IMR-90 (cell line): Measurements from ENCODE around the gene INPP5F. TPM values are rescaled to one million over a fixed set of nuclear protein-coding genes. Genes with fewer than 3 reads are reported as not detected.
A peak's percentile ranks its signal among the peaks of the same experiment; 100 is the strongest.

ENCODE experiments used
- ATAC-seq: fragments of 200-7000 bp; cut with Tn5 transposase; 2 replicates; pipeline ENCODE4 v1.9.1; 2020; ENCODE audit warnings: low read depth, mild to moderate bottlenecking, moderate library complexity
- BruUV-seq: library from RNA; stranded (reverse); fragments of 400-500 nt; replicated peaks from 2 replicates; lab custom pipeline; 2021; lab: Mats Ljungman, UMichigan
- CTCF ChIA-PET: fragments of 300-600 bp; formaldehyde crosslinking; extraction: SDS; loops from one replicate; lab custom pipeline; 2021; ENCODE audit warnings: antibody characterized with exemption; lab: Yijun Ruan, JAX
- POLR2A ChIA-PET: fragments of 300-600 bp; sonication (Branson Sonifier 250); formaldehyde crosslinking; loops from one replicate; lab custom pipeline; 2022; ENCODE audit warnings: antibody characterized with exemption; ENCODE audit not compliant: unreplicated experiment; lab: Charles Lee
- DNase-seq: peaks from one replicate; pipeline ENCODE4 v3.0.0; 2013
- H2AFZ ChIP-seq: replicated peaks from 2 replicates; pipeline ENCODE3; 2013; ENCODE audit warnings: low read length, mild to moderate bottlenecking; ENCODE audit not compliant: poor library complexity
- H2AK5ac ChIP-seq: 2 replicates; pipeline ENCODE4 v1.6.1; 2013; ENCODE audit warnings: low read depth, low read length, inconsistent platforms
- H2AK9ac ChIP-seq: replicated peaks from 2 replicates; pipeline ENCODE3; 2013; ENCODE audit warnings: mild to moderate bottlenecking, low read depth, low read length, moderate library complexity; ENCODE audit not compliant: poor library complexity
- H2BK120ac ChIP-seq: 2 replicates; pipeline ENCODE4 v1.6.1; 2013; ENCODE audit warnings: low read depth, low read length, inconsistent platforms
- H2BK15ac ChIP-seq: 3 replicates; pipeline ENCODE4 v1.6.1; 2013; ENCODE audit warnings: low read depth, low read length, inconsistent platforms
- H2BK20ac ChIP-seq: 2 replicates; pipeline ENCODE4 v1.6.1; 2013; ENCODE audit warnings: low read depth, mild to moderate bottlenecking, inconsistent platforms, low read length, moderate library complexity
- H2BK5ac ChIP-seq: 2 replicates; pipeline ENCODE4 v1.6.1; 2013; ENCODE audit warnings: mild to moderate bottlenecking, low read depth, low read length, inconsistent platforms; ENCODE audit not compliant: poor library complexity, severe bottlenecking
- H3K14ac ChIP-seq: replicated peaks from 2 replicates; pipeline ENCODE4 v1.6.1; 2013; ENCODE audit warnings: low read depth, low read length, inconsistent platforms
- H3K18ac ChIP-seq: 2 replicates; pipeline ENCODE4 v1.6.1; 2013; ENCODE audit warnings: low read depth, low read length, control low read depth
- H3K23ac ChIP-seq: 2 replicates; pipeline ENCODE4 v1.6.1; 2013; ENCODE audit warnings: low read depth, low read length, inconsistent platforms
- H3K27ac ChIP-seq: 2 replicates; pipeline ENCODE4 v1.5.1; 2013; ENCODE audit warnings: mild to moderate bottlenecking, control low read depth, low read length; ENCODE audit not compliant: insufficient read depth
- H3K27me3 ChIP-seq: 2 replicates; pipeline ENCODE4 v1.6.1; 2013; ENCODE audit warnings: low read length; ENCODE audit not compliant: control insufficient read depth, insufficient read depth
- H3K36me3 ChIP-seq: 2 replicates; pipeline ENCODE4 v1.6.1; 2013; ENCODE audit warnings: low read length, mixed read lengths; ENCODE audit not compliant: control insufficient read depth, insufficient read depth
- H3K4ac ChIP-seq: 2 replicates; pipeline ENCODE4 v1.6.1; 2013; ENCODE audit warnings: low read depth, low read length, inconsistent platforms
- H3K4me1 ChIP-seq: 2 replicates; pipeline ENCODE4 v1.6.1; 2013; ENCODE audit warnings: low read length, mixed read lengths; ENCODE audit not compliant: control insufficient read depth, insufficient read depth
- H3K4me2 ChIP-seq: 2 replicates; pipeline ENCODE4 v1.6.1; 2013; ENCODE audit warnings: low read depth, mild to moderate bottlenecking, control low read depth, low read length, moderate library complexity
- H3K4me3 ChIP-seq: 2 replicates; pipeline ENCODE4 v1.5.1; 2013; ENCODE audit warnings: low read depth, mild to moderate bottlenecking, control low read depth, low read length, moderate library complexity; ENCODE audit not compliant: insufficient read depth
- H3K56ac ChIP-seq: 2 replicates; pipeline ENCODE4 v1.6.1; 2013; ENCODE audit warnings: low read length, inconsistent platforms; ENCODE audit not compliant: insufficient read depth; ENCODE audit errors: extremely low read depth
- H3K79me1 ChIP-seq, 2 experiments: 2 replicates each; pipeline ENCODE4 v1.6.1; 2013; ENCODE audit warnings: low read length in 2 of 2, inconsistent platforms in 1 of 2, low read depth in 1 of 2
- H3K9ac ChIP-seq: 2 replicates; pipeline ENCODE4 v1.6.1; 2013; ENCODE audit warnings: low read depth, low read length, control low read depth
- H3K9me1 ChIP-seq: 2 replicates; pipeline ENCODE4 v1.6.1; 2013; ENCODE audit warnings: low read length, inconsistent platforms; ENCODE audit not compliant: insufficient read depth
- H3K9me3 ChIP-seq: 2 replicates; pipeline ENCODE4 v1.6.1; 2013; ENCODE audit warnings: low read length; ENCODE audit not compliant: control insufficient read depth, insufficient read depth
- H4K20me1 ChIP-seq: 2 replicates; pipeline ENCODE4 v1.6.1; 2013; ENCODE audit warnings: low read length, inconsistent platforms; ENCODE audit not compliant: insufficient read depth
- H4K5ac ChIP-seq: 2 replicates; pipeline ENCODE4 v1.6.1; 2013; ENCODE audit warnings: mild to moderate bottlenecking, low read depth, low read length, control low read depth
- H4K8ac ChIP-seq, 2 experiments: 2 replicates each; pipeline ENCODE4 v1.6.1; 2013; ENCODE audit warnings: low read depth in 2 of 2, low read length in 2 of 2, control low read depth in 1 of 2, inconsistent platforms in 1 of 2
- H4K91ac ChIP-seq: 2 replicates; pipeline ENCODE4 v1.6.1; 2013; ENCODE audit warnings: low read depth, low read length, inconsistent platforms; ENCODE audit not compliant: insufficient read depth
- SMC3 ChIP-seq: fragments of 150-350 bp; IDR thresholded peaks from 2 replicates; pipeline ENCODE4 v1.6.1; 2016; ENCODE audit warnings: low read depth, mild to moderate bottlenecking, antibody characterized with exemption, low read length, moderate library complexity
- WGBS, 2 experiments: methylation state at CpG; one replicate each; pipeline versions ENCODE4 v1.1.5 to v1.1.7; 2013; ENCODE audit warnings: missing lambda C conversion rate in 2 of 2; ENCODE audit not compliant: insufficient read length in 1 of 2; ENCODE audit errors: extremely low coverage in 2 of 2; 5-methylcytosine and 5-hydroxymethylcytosine counted together
- dilution Hi-C: fragments of 300-500 bp; cut with HindIII; formaldehyde crosslinking; loops from one replicate; pipeline ENCODE4 v1.14.3; 2018; ENCODE audit warnings: low sequenced_read_pairs; ENCODE audit not compliant: unreplicated experiment
- in situ Hi-C: fragments of 300-500 bp; cut with MboI; formaldehyde crosslinking; loops from 3 replicates; pipeline ENCODE4 v1.14.3; 2019; ENCODE audit warnings: low sequenced_read_pairs, inconsistent platforms, mixed read lengths
- intact Hi-C: fragments of 100-400 bp; cut with micrococcal nuclease; formaldehyde crosslinking; loops from 2 replicates; pipeline ENCODE4 v1.10.0; 2022
- polyA plus RNA-seq, 3 experiments: library from polyadenylated mRNA; depleted of rRNA; stranded (reverse); fragments of >200 nt; gene quantifications; 2 replicates each; pipeline ENCODE4 v1.2.3, GENCODE V29; 2012; ENCODE audit warnings: low replicate concordance in 1 of 3
- total RNA-seq: library from RNA; depleted of rRNA; stranded (reverse); fragments of >200 nt; gene quantifications from 2 replicates; pipeline ENCODE4 v1.2.3, GENCODE V29; 2012

Gene INPP5F
- total and polyA plus RNA-seq, 2 of the 4 experiments (the other 2 are of a cell fraction), result 19.0 to 29.6 TPM

DNA sequence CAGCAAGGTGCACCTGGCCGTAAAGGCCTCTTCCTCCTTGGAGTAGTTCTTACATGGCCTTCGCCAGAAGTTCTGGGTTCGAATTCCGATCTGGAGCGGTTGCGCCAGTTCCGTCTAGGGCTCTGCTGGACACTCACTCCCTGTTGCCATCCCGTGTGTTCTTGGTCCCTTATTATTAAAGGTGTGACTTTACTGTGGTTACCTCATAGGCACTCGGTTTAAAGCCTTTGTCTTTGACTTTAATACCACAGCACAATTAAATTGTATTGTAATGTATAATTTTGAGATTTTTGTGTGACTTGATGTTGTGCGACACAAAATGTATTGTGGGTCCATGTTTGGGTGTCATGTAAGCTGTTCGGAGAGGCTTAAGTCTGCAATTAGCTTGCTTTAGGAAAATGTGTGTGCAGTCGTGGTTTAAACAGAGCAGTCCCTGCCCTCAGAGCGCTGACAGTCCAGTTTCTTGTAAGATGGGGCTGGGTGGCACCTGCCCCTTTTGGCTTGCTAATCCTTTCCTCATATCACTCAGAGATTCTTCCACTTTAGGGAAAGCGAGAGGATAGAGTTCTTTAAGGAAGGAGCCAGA is 919 bp downstream of the INPP5F start:
- Histone ChIP-seq H4K91ac (no peak overlapping the region), H3K27me3 (no peaks in the 10 kb centered on the region), H3K9me1 (0 out of 2 replicates have a peak, but pooled peaks cover 3% of the 10 kb centered on the region), H4K20me1 (no peaks in the 10 kb centered on the region), H3K9me3 (no peaks in the 10 kb centered on the region), H2BK5ac (no peak overlapping the region), H3K79me1 (peaks cover 16 to 30% of the 10 kb centered on the region in 2 experiments; a peak in 3 of 4 replicates), H2AFZ (peak overlapping the region; percentile 98), H3K4me1 (peaks cover 8% of the 10 kb centered on the region), H3K4me2 (peak overlapping the region; percentile 83), H3K23ac (peak overlapping the region; percentile 33; the same call in 1 of the 2 replicates), H2BK120ac (no peak overlapping the region), H2BK20ac (no peak overlapping the region), H3K14ac (0 out of 2 replicates have a peak overlapping the region, but pooled peaks have one; percentile 5), H3K56ac (no peak overlapping the region), H4K8ac (no peak overlapping the region), H2BK15ac (no peak overlapping the region), H3K4ac (no peak overlapping the region), H2AK5ac (peak overlapping the region; percentile 7; the same call in 1 of the 2 replicates), H3K9ac (peak overlapping the region; percentile 85), H3K27ac (peak overlapping the region; percentile 51; the same call in 1 of the 2 replicates), H2AK9ac (peak overlapping the region; percentile 84), H3K4me3 (peak overlapping the region; percentile 84), H3K36me3 (no peaks in the 10 kb centered on the region), H4K5ac (no peak overlapping the region), H3K18ac (no peak overlapping the region)
- intact Hi-C loops, result loop anchor here (1.0 kb wide), 1 partner anchor 40 kb away; no protein-coding TSS in a partner anchor
- in situ Hi-C loops, result no loop called here
- no peak for DNase-seq
- ATAC-seq, result no peak
- no TSS peak for BruUV-seq
- WGBS, 2 experiments, result 0% methylated on average over 1 of the region's 14 CpGs; no CpG with 5 or more reads in 1 of the 2 experiments
- ChIA-PET POLR2A (interaction anchor here (1.3 kb wide), 1 partner anchor 11 kb away, joined by 3 read pairs; no protein-coding TSS in a partner anchor), CTCF (interaction anchor here (2.0 kb wide), 1 partner anchor 40 kb away, joined by 6 read pairs; no protein-coding TSS in a partner anchor)
- dilution Hi-C loops, result no loop called here
- no peak for TF ChIP-seq SMC3
